Activated T-helper 17 cell treated with anti-CD3 and anti-CD28 coated beads, Interleukin-2, amount 50 U/mL, for 72 hours (primary cell): Measurements from ENCODE around the gene STRA8. TPM values are rescaled to one million over a fixed set of nuclear protein-coding genes. Genes with fewer than 3 reads are reported as not detected.
A peak's percentile ranks its signal among the peaks of the same experiment; 100 is the strongest.

Source experiments
- ATAC-seq: fragments of 150-1000 bp; cut with Tn5 transposase; replicated peaks from 2 replicates; pipeline ENCODE4 v1.10.0; 2021; ENCODE audit warnings: mild to moderate bottlenecking, moderate library complexity
- H3K27ac Mint-ChIP-seq: one replicate; pipeline ENCODE4 v1.8.0; 2022; ENCODE audit warnings: mixed read lengths
- H3K27me3 Mint-ChIP-seq: one replicate; pipeline ENCODE4 v1.8.0; 2022; ENCODE audit warnings: mixed read lengths
- H3K36me3 Mint-ChIP-seq: one replicate; pipeline ENCODE4 v1.8.0; 2022; ENCODE audit warnings: low read depth, mild to moderate bottlenecking, mixed read lengths
- H3K4me1 Mint-ChIP-seq: one replicate; pipeline ENCODE4 v1.8.0; 2022; ENCODE audit warnings: mixed read lengths
- H3K4me3 Mint-ChIP-seq: one replicate; pipeline ENCODE4 v1.8.0; 2022; ENCODE audit warnings: mild to moderate bottlenecking, mixed read lengths
- H3K9me3 Mint-ChIP-seq: one replicate; pipeline ENCODE4 v1.8.0; 2022; ENCODE audit warnings: mixed read lengths
- total RNA-seq, 2 donors: library from RNA; stranded (reverse); gene quantifications; one replicate each; pipeline ENCODE4 v1.2.3, GENCODE V29; 2022

The STRA8 gene
- total RNA-seq, 2 donors from 2014 or later: not detected

DNA sequence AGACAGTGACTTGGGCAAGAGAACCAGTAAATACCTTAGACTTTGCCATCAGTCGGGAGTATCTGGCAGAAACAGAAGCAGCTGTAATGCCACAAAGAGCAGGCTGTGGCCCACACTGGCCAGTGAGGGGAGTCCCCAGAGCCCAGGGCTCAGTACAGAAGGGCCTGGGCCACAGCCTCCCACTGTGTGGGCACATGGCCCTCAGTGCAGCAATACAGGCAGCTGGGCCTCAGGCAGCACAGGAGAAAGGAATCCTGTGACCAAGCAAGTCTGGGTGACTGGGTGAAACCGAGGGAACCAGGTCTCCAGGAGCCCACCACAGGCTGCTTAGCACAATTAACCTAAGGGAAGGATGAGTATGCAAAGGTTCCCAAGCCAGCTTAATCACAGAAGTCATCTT is 36.3 kb upstream of the STRA8 start:
- H3K27me3 Mint-ChIP-seq: no peaks in the 10 kb centered on the region
- ATAC-seq: no peak
- H3K4me1 Mint-ChIP-seq: peaks cover 4% of the 10 kb centered on the region
- no peak overlapping the region for H3K27ac Mint-ChIP-seq
- no peaks in the 10 kb centered on the region for H3K9me3 Mint-ChIP-seq
- peaks cover 96% of the 10 kb centered on the region for H3K36me3 Mint-ChIP-seq
- no peak overlapping the region for H3K4me3 Mint-ChIP-seq

DNA sequence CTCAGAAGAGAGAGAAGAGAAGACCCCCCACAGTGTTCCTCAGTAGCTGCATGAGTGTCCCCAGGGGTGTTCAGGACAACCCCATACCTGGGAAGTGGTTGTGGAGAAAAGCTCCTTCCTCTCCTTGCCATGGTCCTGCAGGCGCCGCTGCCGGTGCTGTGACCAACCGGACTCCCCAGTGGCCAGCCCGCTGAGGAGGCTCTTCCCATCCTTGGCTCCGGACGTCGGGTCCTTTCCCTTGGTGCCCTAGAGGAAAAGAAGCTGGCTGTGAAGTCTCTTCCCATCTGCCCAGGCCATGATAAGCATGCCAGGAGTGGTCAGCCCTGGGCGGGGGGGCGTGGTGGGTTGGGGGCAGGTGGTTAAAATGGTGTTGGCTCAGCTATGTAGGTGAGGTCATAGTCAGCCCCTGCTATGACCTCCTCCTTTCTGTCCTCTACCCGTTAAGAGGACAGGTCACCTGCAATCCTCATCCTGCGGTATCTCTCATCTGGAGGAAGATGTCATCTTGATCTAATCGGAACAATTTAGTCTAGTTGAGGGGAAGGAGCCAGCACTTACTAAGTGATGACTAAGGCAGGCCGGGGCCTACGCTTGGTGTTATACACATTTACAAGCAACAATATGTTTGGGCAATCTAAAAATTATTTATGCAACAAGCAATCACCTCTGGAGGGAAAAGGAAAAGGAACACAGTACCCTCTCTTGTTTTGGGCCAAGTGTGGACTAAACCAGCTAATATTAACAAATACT is 35.6 kb upstream of the STRA8 start:
- Mint-ChIP-seq H3K4me3 (no peak overlapping the region), H3K9me3 (no peaks in the 10 kb centered on the region), H3K4me1 (peaks cover 4% of the 10 kb centered on the region), H3K27me3 (no peaks in the 10 kb centered on the region), H3K36me3 (peaks cover 96% of the 10 kb centered on the region), H3K27ac (peak overlapping the region; percentile 58)
- peak; percentile 38 for ATAC-seq

DNA sequence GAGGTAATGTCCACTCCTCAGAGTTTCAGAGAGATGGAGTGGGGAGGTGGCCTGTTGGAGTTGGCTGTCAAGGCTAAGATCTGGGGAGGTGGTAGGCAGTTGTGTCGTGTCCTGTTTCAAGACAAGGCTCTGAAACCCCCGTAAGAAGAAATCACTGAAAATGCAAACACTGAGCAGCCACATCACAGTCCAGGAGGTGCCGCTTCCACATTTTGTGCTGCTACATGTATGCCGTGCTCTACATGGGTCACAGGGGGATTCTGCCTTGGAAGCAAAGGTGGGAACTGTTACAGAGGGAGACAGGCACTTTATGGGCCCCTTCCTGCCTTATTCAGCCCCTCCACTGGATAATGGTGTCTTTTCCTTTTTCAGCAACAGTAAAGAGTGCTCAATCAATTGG is 34.2 kb upstream of the STRA8 start:
- Mint-ChIP-seq H3K27me3 (no peaks in the 10 kb centered on the region), H3K4me3 (no peak overlapping the region), H3K9me3 (no peaks in the 10 kb centered on the region), H3K27ac (no peak overlapping the region), H3K4me1 (peaks cover 4% of the 10 kb centered on the region), H3K36me3 (peaks cover 95% of the 10 kb centered on the region)
- no peak for ATAC-seq

DNA sequence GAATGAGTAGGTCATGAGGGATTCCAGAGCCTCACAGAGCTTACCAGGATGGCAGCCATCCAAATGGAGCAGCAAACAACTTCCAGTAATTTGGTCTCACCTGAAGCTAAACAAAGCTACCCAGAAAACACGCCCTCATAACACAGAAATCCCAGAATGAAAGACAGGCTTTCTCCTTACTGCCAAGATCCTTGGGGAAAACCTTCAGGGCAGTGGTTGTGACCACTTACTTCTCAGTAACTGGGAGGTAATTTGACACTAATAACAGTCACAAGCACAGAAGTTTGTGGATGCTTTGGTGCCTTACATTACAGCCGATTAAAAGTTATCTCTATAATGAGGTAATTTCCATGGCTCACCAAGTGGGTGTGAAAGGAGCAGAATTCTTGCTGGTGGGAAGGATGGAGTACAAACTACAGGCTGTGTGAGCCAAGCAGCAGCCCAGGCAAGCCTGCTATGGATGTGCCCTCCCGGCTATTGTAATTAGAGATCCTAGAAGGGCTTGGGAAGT is 32.8 kb upstream of the STRA8 start:
- Mint-ChIP-seq H3K4me1 (peaks cover 4% of the 10 kb centered on the region), H3K27ac (no peak overlapping the region), H3K36me3 (peaks cover 92% of the 10 kb centered on the region), H3K27me3 (no peaks in the 10 kb centered on the region), H3K4me3 (no peak overlapping the region), H3K9me3 (no peaks in the 10 kb centered on the region)
- no peak for ATAC-seq

DNA sequence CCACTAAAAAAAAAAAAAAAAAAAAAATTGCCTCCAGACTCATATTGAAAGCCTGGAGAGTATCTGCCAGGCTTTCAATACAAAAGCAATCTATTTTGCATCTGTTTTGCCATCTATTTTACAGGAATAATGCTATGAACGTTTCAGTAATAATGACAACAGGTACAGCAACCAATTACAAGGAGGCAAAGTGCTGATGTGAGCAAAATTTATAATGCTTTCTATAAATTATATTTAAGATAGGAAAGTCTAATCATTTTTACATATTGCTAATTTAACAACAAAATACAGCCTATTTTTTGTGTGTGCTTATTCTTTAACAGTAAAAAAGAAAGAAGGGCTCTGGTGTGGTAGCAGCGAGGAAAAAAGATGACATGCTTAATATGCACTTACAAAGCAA is 32.3 kb upstream of the STRA8 start:
- ATAC-seq: no peak
- no peak overlapping the region for H3K27ac Mint-ChIP-seq
- H3K9me3 Mint-ChIP-seq: no peaks in the 10 kb centered on the region
- H3K36me3 Mint-ChIP-seq: peaks cover 92% of the 10 kb centered on the region
- H3K4me1 Mint-ChIP-seq: peaks cover 7% of the 10 kb centered on the region
- no peak overlapping the region for H3K4me3 Mint-ChIP-seq
- H3K27me3 Mint-ChIP-seq: no peaks in the 10 kb centered on the region

DNA sequence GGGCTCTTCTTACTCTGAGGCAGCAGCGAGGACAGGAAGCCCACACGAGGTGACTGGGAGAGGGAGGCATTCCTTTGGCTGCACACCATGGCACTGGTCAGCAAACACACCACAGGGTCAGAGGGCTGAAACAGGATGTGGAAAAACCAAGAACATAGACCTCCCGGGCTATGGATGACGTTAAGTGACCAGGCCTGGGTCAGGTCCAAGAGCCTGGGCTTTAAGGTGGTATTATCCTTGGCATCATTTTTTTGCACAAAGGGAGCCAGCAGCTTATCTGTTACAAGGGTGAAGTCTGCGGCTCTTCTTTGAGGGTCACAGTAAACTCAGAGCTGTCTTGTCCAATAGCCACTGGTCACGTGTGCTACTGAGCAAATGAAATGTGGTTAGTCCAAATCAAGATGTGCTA is 29.3 kb upstream of the STRA8 start:
- H3K27ac Mint-ChIP-seq: no peak overlapping the region
- no peak for ATAC-seq
- H3K4me3 Mint-ChIP-seq: no peak overlapping the region
- no peaks in the 10 kb centered on the region for H3K27me3 Mint-ChIP-seq
- no peaks in the 10 kb centered on the region for H3K9me3 Mint-ChIP-seq
- peaks cover 19% of the 10 kb centered on the region for H3K4me1 Mint-ChIP-seq
- peaks cover 64% of the 10 kb centered on the region for H3K36me3 Mint-ChIP-seq

DNA sequence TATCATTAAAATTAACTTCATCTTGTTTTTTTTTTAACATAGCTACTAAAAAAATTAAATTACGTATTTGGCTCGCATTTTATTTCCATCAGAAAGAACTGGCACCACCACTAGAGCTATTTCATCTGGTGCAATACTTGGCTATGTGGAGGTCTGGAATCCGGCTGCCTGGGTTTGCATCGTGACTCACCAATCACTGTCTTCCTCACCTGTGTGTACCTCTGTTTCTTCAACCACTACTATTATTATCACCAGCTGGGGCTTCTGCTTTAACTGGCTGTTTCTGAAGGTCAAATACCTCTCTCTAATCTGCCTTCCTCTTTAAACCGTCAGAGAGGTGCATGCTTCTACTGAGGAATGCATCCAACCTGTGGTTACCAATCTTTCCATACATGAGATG is 28.8 kb upstream of the STRA8 start:
- peaks cover 19% of the 10 kb centered on the region for H3K4me1 Mint-ChIP-seq
- no peak for ATAC-seq
- no peaks in the 10 kb centered on the region for H3K27me3 Mint-ChIP-seq
- H3K4me3 Mint-ChIP-seq: no peak overlapping the region
- no peaks in the 10 kb centered on the region for H3K9me3 Mint-ChIP-seq
- peaks cover 59% of the 10 kb centered on the region for H3K36me3 Mint-ChIP-seq
- no peak overlapping the region for H3K27ac Mint-ChIP-seq

DNA sequence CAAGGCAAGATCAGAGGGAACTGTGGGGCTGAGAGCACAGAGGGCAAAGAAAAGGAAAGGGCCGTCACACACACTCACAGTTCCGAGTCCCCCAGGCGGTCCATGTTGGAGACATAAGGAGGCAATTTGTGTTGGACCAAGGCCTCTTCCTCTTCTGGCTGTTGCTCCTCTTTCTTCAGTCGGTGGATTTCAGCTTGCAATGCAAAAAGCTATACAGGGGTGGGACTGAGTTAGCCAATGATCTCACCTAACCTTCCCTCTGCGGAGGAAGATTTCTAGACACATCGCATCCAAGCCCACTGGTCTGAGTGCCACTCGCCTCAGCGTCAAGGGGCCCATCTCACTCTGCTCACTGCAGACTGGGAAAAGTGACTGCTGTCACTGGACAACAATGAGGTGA is 27.8 kb upstream of the STRA8 start:
- no peak for ATAC-seq
- H3K27me3 Mint-ChIP-seq: no peaks in the 10 kb centered on the region
- H3K4me1 Mint-ChIP-seq: peaks cover 19% of the 10 kb centered on the region
- peaks cover 53% of the 10 kb centered on the region for H3K36me3 Mint-ChIP-seq
- H3K4me3 Mint-ChIP-seq: no peak overlapping the region
- no peak overlapping the region for H3K27ac Mint-ChIP-seq
- H3K9me3 Mint-ChIP-seq: no peaks in the 10 kb centered on the region

DNA sequence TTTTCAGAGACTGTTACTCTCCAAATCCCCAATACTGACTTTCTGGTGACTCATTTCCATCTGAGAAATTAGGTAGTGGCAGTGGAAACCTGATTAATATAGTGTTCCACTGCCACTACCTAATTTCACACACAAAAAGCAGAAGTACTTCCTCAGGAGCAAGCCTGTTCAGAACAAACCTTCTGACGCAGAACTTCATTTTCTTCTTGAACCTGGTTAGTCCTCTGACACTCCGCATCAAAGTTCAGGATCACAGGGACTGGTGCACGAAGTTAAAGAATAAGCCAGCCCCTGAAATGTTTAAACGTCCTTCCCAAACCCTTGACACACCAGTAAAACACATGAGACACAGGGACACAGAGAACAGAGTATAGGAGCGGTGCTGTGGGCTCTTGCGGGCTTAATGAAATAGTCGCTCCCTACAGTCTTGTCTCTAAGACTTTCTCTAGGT is 26.7 kb upstream of the STRA8 start:
- Mint-ChIP-seq H3K9me3 (no peaks in the 10 kb centered on the region), H3K27ac (peak overlapping the region; percentile 20), H3K36me3 (peaks cover 42% of the 10 kb centered on the region), H3K27me3 (no peaks in the 10 kb centered on the region), H3K4me3 (no peak overlapping the region), H3K4me1 (peaks cover 15% of the 10 kb centered on the region)
- no peak for ATAC-seq

DNA sequence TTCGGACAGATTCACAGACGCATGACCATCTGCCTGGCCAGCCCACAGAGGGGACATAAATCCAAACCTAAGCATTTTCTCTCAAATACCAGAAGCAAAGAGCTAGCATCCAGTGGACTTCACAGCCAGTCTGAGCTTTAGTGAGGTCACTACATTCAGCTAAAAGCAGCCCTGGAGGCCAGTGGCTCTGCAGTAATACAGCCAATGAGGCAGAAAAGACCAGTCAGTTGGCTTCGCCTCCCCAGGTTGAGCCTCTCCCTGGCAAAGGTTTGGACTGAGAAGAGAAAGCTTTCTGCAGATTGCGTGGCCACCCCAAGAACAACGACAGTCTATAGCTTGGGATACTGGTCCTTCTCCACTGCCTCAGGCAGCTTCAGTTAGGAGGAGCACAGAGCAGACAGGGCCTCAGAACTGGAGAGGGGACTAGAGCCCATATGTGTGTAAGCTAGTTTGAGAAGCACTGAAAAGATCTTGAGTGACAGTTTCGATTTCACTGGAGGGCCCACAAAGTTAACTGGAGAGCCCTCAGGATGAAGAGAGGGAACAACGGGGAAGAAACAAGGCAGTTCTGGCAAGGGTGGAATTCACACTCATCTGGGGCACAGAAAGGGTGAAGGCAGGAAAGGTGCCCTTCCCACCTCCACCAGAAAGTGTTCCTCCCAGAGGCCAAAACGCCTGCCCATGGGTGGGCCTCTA is 26.1 kb upstream of the STRA8 start:
- Mint-ChIP-seq H3K4me1 (peaks cover 15% of the 10 kb centered on the region), H3K9me3 (no peaks in the 10 kb centered on the region), H3K36me3 (peaks cover 36% of the 10 kb centered on the region), H3K27ac (peak overlapping the region; percentile 20), H3K4me3 (no peak overlapping the region), H3K27me3 (no peaks in the 10 kb centered on the region)
- ATAC-seq: no peak

DNA sequence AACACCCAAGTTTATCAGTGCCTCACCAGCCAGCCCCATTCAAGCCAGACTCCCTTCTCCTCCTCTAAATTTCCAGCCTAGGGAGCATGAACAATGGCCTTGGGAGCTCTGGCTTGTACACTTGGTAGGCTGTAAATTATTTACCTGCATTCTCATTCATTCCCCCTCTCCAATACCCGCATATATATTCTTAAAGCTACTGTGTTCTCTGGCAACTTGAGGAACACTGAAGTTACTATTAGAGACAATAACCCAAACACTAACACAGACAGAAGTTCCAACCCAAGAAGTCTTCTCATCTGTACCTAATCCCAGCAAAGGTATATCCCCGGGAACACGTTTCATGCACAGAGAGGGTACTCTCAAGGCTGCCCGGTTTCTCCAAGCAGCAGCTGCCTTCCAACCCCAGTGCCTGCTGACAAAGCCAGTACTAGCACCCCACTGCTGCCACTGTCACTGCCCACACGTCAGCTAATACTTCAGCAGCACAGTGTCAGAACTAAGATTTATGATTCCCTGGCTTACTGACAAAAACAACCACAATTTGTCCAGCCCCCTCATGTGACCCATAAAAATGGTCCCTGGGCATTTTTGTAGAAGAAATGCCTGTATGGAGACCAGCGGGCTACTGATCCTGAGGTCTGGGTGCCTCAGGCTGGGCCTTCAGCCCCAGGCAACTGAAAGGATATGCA is 25.4 kb upstream of the STRA8 start:
- Mint-ChIP-seq H3K4me3 (no peak overlapping the region), H3K27me3 (no peaks in the 10 kb centered on the region), H3K4me1 (peaks cover 15% of the 10 kb centered on the region), H3K36me3 (peaks cover 30% of the 10 kb centered on the region), H3K27ac (no peak overlapping the region), H3K9me3 (no peaks in the 10 kb centered on the region)
- ATAC-seq: no peak

DNA sequence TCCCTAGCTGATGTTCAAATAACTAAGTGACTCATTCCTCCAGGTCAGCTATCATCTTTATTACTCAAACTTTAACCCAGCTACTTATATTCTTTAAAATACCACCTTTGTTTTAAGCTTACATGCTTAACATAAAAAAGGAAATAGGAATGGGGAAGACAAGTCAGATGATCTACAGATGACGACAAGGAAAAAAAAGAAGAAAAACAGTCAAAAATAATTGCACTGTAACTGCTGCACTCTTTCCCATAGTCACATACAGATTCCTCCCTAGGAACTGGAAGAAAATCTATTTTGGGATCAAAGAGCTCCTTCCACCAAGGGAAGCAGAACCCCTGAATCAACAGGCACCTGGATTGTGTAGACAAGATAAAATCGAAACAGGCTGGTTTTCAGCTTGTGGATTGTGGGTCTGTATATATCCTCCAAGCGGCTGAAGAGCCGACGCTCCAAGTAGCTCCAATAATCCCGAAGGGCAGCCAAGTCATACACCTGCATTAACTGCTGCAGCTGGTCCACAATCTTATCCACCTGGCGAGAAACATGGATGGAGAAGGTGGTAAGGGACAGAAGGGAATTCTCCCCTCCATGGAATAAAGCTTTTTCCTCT is 24.3 kb upstream of the STRA8 start:
- H3K9me3 Mint-ChIP-seq: no peaks in the 10 kb centered on the region
- no peak overlapping the region for H3K27ac Mint-ChIP-seq
- H3K36me3 Mint-ChIP-seq: peaks cover 19% of the 10 kb centered on the region
- no peak overlapping the region for H3K4me3 Mint-ChIP-seq
- H3K27me3 Mint-ChIP-seq: no peaks in the 10 kb centered on the region
- H3K4me1 Mint-ChIP-seq: peaks cover 15% of the 10 kb centered on the region
- ATAC-seq: no peak

DNA sequence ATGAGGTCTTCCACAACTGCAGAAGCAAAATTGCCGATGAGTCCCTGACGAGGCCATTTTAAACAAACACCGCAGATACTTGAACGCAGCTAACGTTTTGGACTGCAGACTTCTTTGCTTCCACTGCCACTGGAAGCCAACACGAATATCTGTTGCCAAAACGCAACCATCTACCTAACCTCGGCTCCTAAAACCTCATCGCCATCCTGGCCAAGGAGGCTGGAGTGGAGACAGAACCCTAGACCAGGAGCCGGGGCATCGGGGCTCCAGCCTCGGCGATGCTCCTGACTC is 22.8 kb upstream of the STRA8 start:
- no peak for ATAC-seq
- Mint-ChIP-seq H3K27ac (peak overlapping the region; percentile 79), H3K36me3 (peaks cover 7% of the 10 kb centered on the region), H3K4me3 (peak overlapping the region; percentile 88), H3K4me1 (peaks cover 15% of the 10 kb centered on the region), H3K9me3 (no peaks in the 10 kb centered on the region), H3K27me3 (no peaks in the 10 kb centered on the region)

DNA sequence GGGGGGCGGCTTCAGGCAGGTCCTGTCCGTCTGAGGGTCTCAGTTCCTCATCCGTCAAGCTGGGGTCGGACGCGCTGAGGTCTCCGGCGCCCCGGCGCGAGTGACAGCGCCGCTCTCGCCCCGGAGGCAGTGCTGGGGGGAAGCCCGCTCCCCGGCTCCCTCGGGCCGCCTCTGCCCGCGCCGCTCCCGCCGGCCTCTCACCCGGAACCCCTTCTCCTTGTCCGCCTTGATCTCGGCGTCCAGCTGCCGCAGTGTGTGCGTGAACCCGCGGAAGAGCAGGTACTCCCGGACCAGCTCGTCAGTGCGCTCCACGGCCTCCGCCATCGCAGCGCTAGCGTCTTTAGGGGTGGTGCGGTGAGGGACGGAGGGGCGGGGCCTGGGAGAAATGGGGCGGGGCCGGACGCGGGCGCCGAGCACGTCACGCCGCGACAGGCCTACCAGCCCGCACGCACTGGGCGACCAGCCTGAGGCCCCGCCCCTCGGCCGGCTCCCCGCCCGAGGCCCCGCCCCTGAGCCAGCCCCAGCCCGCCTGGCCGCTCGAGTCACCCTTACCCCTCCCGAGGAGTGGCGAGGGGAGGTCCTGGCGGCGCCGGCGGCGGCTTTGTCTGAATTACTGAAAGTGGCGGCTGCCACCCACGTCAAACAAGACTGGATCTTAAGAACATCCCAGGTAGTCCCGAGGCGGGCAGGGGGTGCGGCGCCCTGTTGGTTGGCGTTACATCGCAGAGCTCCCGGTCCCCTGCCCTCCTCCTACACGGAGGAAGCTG is 22.3 kb upstream of the STRA8 start, which contains the start of gene WDR91:
WDR91 (minus strand) TSS at position 348 of the 767 bp plus-strand sequence; CDS start at position 324, 24 bp downstream.
- peak; percentile 93 for ATAC-seq
- Mint-ChIP-seq H3K4me3 (peak within 1 kb of the TSS; percentile 88), H3K4me1 (peaks cover 12% of the 10 kb centered on the region), H3K27ac (peak within 1 kb of the TSS; percentile 79), H3K9me3 (no peaks in the 10 kb centered on the region), H3K27me3 (no peaks in the 10 kb centered on the region), H3K36me3 (peaks cover 2% of the 10 kb centered on the region)
